Osteoblast (primary cell): Measurements from ENCODE around the gene ABI3. TPM values are rescaled to one million over a fixed set of nuclear protein-coding genes. Genes with fewer than 3 reads are reported as not detected.

Source experiments
- DNase-seq: peaks from one replicate; pipeline ENCODE4 v3.0.0; 2011; ENCODE audit warnings: low spot score, mixed read lengths; ENCODE audit not compliant: insufficient read length; ENCODE audit errors: missing footprints
- H2AFZ ChIP-seq: 2 replicates; pipeline ENCODE4 v1.6.0; 2011; ENCODE audit warnings: mild to moderate bottlenecking, low read length
- H3K27ac ChIP-seq: 2 replicates; pipeline ENCODE4 v1.5.1; 2011; ENCODE audit warnings: mild to moderate bottlenecking, low read depth, low read length, moderate library complexity
- H3K27me3 ChIP-seq: 2 replicates; pipeline ENCODE4 v1.6.0; 2012; ENCODE audit warnings: mild to moderate bottlenecking, control low read depth, inconsistent platforms, low read length, moderate library complexity; ENCODE audit not compliant: insufficient read depth
- H3K36me3 ChIP-seq: 2 replicates; pipeline ENCODE4 v1.5.1; 2011; ENCODE audit warnings: mild to moderate bottlenecking, low read length, control low read depth, moderate library complexity; ENCODE audit not compliant: insufficient read depth
- H3K4me1 ChIP-seq: 2 replicates; pipeline ENCODE4 v1.5.1; 2011; ENCODE audit warnings: mild to moderate bottlenecking, low read length, control low read depth, moderate library complexity; ENCODE audit not compliant: insufficient read depth
- H3K4me2 ChIP-seq: 2 replicates; pipeline ENCODE4 v1.6.0; 2011; ENCODE audit warnings: mild to moderate bottlenecking, low read length; ENCODE audit not compliant: insufficient read depth
- H3K4me3 ChIP-seq: fragments of 200-600 bp; sonication (generic); 3 replicates; pipeline ENCODE4 v1.5.1; 2012; ENCODE audit warnings: mild to moderate bottlenecking, low read length, inconsistent platforms; ENCODE audit not compliant: insufficient read depth
- H3K79me2 ChIP-seq: 2 replicates; pipeline ENCODE4 v1.6.0; 2012; ENCODE audit warnings: mild to moderate bottlenecking, low read length, control low read depth, inconsistent platforms; ENCODE audit not compliant: insufficient read depth
- H3K9me3 ChIP-seq: 2 replicates; pipeline ENCODE4 v1.5.1; 2011; ENCODE audit warnings: low read depth, low read length, control low read depth
- H4K20me1 ChIP-seq: 2 replicates; pipeline ENCODE4 v1.6.0; 2012; ENCODE audit warnings: mild to moderate bottlenecking, low read length, control low read depth; ENCODE audit not compliant: insufficient read depth
- CTCF ChIP-seq: IDR thresholded peaks from 2 replicates; pipeline ENCODE4 v1.5.1; 2011; ENCODE audit warnings: mild to moderate bottlenecking, low read depth, low read length, moderate library complexity; ENCODE audit errors: extremely low read depth
- total RNA-seq: library from RNA; depleted of rRNA; stranded (reverse); fragments of >200 nt; gene quantifications from 2 replicates; pipeline ENCODE4 v1.2.3, GENCODE V29; 2012

The ABI3 gene
- total RNA-seq, 1 donor: 0.36 TPM

GRCh38 chr17:49230636-49231562, 20.4 kb downstream of the ABI3 start, which contains the start of gene PHOSPHO1:
Gene PHOSPHO1, minus strand, starts transcription at chr17:49230787. Its CDS starts 4,096 bp downstream, at chr17:49226691.
- no peak for TF ChIP-seq CTCF
- DNase-seq: peak; percentile 100
- peak within 1 kb of the TSS; percentile 98 for H2AFZ ChIP-seq

GRCh38 chr17:49231563-49231894, 21.0 kb downstream of the ABI3 start:
- Histone ChIP-seq H3K9me3 (no peaks in the 10 kb centered on the region), H3K27ac (no peak overlapping the region), H3K79me2 (no peaks in the 10 kb centered on the region), H3K4me2 (peak overlapping the region; percentile 92), H2AFZ (peak overlapping the region; percentile 98), H3K36me3 (no peaks in the 10 kb centered on the region), H4K20me1 (no peaks in the 10 kb centered on the region), H3K4me1 (peaks cover 7% of the 10 kb centered on the region), H3K4me3 (peak overlapping the region; percentile 86), H3K27me3 (peaks cover 16% of the 10 kb centered on the region)
- DNase-seq: no peak
- no peak for TF ChIP-seq CTCF

More at GRCh38 chr17:49230636-49231562, 20.4 kb downstream of the ABI3 start, which contains the start of gene PHOSPHO1:
- Histone ChIP-seq H3K27me3 (peaks cover 21% of the 10 kb centered on the region), H3K4me2 (peak within 1 kb of the TSS; percentile 92), H4K20me1 (no peaks in the 10 kb centered on the region), H3K27ac (peak within 1 kb of the TSS; percentile 28), H3K4me1 (peaks cover 7% of the 10 kb centered on the region), H3K9me3 (no peaks in the 10 kb centered on the region), H3K4me3 (peak within 1 kb of the TSS; percentile 86), H3K36me3 (no peaks in the 10 kb centered on the region), H3K79me2 (no peaks in the 10 kb centered on the region)

- no peaks in the 10 kb centered on the region for H3K79me2 ChIP-seq
- no peaks in the 10 kb centered on the region for H4K20me1 ChIP-seq
- peaks cover 7% of the 10 kb centered on the region for H3K4me1 ChIP-seq
- H3K9me3 ChIP-seq: no peaks in the 10 kb centered on the region
- H3K4me3 ChIP-seq: no peak overlapping the region
- H3K27me3 ChIP-seq: peaks cover 5% of the 10 kb centered on the region
- no peaks in the 10 kb centered on the region for H3K36me3 ChIP-seq
- peak; percentile 38 for DNase-seq
- H2AFZ ChIP-seq: no peak overlapping the region
- no peak overlapping the region for H3K4me2 ChIP-seq
- TF ChIP-seq CTCF: no peak
- no peak overlapping the region for H3K27ac ChIP-seq
Observed at GRCh38 chr17:49234509-49235080, 24.1 kb downstream of the ABI3 start.

GRCh38 chr17:49235896-49236295, 25.4 kb downstream of the ABI3 start:
- Histone ChIP-seq H2AFZ (no peak overlapping the region), H3K27ac (no peak overlapping the region), H4K20me1 (no peaks in the 10 kb centered on the region), H3K4me1 (peaks cover 4% of the 10 kb centered on the region), H3K9me3 (no peaks in the 10 kb centered on the region), H3K4me3 (no peak overlapping the region), H3K27me3 (peaks cover 2% of the 10 kb centered on the region), H3K36me3 (no peaks in the 10 kb centered on the region), H3K4me2 (no peak overlapping the region), H3K79me2 (no peaks in the 10 kb centered on the region)
- peak; percentile 1 for DNase-seq
- no peak for TF ChIP-seq CTCF
